GM21381 (cell line): ENCODE results near the gene CDHR3.
"Not testable (repeated sequence)": the region's sequence is repeated elsewhere in the genome, so short reads cannot be mapped to it uniquely, and the experiment has no call there.

ENCODE experiments used
- ATAC-seq: cut with Tn5 transposase; IDR thresholded peaks from one replicate; pipeline ENCODE4 v1.9.1; 2021; ENCODE audit warnings: mild to moderate bottlenecking, moderate library complexity; ENCODE audit not compliant: unreplicated experiment

CDHR3 gene

GRCh38 chr7:105990727-105991453 is 27.8 kb downstream of the CDHR3 start:
- ATAC-seq: no peak

GRCh38 chr7:105992905-105993304 is 29.8 kb downstream of the CDHR3 start:
- no peak for ATAC-seq

GRCh38 chr7:105996860-105997737 is 34.0 kb downstream of the CDHR3 start:
- no peak for ATAC-seq

DNA sequence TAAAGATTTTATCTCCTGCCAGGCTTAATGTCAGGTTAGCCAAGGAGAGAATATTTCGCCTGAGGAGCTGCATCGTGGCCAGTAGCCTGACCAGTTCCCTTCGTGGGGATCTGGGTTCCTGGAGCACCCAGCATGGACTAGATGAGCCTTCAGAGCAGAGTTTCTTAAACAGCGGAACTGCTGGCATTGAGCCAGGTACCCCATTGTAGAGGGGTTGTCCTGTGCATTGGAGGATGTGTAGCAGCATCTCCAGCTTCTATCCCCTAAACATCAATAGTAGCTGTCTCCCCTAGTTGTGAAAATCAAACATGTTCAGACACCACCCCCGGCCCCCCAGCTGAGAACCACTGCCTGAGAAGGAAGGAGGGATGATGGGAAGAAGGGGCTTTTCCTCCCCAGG is 36.2 kb downstream of the CDHR3 start:
- ATAC-seq: no peak

DNA sequence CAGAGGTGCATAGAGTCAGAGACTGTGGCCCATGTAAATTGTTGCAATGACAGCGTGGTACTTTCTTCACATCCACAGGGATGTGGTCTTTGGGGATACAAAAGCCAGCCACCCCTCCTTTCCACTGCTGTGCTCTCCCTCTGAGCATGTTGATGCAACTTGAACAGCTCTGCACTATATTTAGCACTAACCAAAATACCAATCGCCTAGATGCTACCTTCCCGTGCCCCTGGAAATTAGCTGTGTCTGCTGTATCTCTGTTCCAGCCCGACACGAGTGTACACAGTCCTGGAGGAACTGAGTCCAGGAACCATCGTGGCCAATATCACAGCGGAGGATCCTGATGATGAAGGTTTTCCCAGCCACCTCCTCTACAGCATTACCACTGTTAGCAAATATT is 38.1 kb downstream of the CDHR3 start:
- ATAC-seq: no peak

GRCh38 chr7:106001886-106002285 is 38.8 kb downstream of the CDHR3 start:
- ATAC-seq: no peak

GRCh38 chr7:106003525-106004064 is 40.5 kb downstream of the CDHR3 start:
- ATAC-seq: no peak

GRCh38 chr7:106006906-106007305 is 43.8 kb downstream of the CDHR3 start:
- ATAC-seq: no peak

GRCh38 chr7:106007796-106008195 is 44.7 kb downstream of the CDHR3 start:
- not testable (repeated sequence) for ATAC-seq

DNA sequence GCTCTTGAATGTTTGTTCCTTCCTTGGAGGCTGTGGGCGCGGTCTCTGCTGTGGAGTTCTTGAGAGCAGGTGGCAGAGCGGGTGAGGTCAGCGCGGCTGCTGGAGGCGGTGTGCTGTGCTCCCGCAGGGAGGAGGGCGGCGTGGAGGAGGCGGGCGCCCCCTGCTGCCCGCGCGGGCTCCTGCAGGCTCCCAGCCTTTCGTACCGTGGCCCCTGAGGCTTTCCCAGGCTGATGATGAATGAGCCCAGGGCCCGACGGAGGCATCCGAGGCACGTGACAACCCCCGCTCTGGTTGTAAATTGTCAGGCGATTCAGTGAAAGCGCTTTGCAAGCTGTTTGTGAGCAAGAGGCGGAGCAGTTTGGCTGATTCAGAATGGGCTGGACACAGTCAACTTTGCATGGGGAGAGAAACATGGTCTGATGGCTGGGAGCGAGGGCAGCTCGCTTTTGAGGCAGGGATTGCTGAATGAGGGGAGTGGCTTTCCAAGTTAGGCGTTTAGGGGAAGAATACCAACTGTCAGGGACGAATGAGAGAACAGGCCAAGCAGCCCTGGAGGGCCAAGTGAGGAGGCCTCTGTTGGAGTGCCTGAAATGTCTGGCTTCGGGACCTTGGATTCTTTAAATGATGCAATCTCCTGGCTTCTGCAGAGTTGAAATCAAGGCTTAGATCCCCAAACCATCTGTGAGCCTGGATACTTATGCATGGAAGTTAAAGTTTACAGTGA is 46.6 kb downstream of the CDHR3 start:
- ATAC-seq: peak; percentile 91

DNA sequence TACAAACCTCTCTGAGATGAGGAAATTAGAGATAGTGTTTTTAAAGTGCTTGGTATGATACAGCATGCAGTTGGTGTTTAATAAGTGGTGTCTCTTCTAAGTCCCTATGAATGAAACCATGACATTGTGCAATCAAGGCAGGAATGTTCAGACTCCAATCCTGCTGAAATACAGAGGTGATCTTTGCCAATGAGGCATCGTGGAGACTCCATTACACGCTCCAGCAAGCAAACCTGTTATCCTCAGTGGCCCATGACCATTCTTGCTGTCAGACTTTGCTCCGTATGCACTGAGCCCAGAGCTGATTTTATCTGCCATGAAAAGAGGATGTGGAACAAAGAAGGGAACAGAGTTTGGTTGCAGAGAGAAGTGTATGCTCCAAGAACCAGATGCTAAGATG is 47.3 kb downstream of the CDHR3 start:
- no peak for ATAC-seq

DNA sequence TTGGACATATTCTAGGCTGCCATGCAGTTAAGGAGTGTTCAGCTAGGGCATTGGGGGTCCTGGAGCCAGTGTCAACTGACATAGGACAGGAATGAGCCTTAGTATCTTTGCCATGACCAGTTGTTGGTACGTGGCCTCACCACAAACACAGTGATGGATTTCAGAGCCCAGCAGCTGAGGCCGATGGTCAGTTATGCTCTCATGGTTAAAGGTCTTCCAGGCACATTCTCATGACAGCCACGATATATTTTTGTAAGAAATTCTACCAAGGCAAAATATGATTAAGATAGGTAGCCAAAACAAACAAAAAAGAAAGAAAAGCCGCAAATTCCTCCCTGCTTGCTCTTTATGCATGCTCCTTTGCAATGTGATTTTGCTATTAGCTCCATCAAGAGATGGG is 47.8 kb downstream of the CDHR3 start:
- no peak for ATAC-seq

DNA sequence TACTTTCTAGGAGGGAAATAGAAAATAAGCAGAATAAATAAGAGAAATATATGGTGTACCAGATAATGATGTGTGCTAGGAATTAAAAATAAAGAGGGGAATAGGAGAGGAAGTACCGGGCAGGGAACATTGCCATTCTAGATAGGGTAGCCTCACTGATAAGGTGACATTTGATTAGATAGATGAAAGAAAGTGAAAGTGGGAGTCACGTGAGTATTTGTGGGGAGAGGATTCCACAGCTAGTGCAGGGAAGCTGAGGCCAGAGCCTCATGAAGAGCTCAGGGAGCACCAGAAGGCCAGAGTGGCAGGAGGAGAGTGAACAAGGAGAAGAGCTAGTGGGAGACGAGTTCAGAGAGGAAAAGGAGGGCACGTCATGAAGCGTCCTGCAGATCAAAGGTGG is 49.1 kb downstream of the CDHR3 start:
- ATAC-seq: no peak

GRCh38 chr7:106012935-106013439 is 49.9 kb downstream of the CDHR3 start:
- no peak for ATAC-seq

DNA sequence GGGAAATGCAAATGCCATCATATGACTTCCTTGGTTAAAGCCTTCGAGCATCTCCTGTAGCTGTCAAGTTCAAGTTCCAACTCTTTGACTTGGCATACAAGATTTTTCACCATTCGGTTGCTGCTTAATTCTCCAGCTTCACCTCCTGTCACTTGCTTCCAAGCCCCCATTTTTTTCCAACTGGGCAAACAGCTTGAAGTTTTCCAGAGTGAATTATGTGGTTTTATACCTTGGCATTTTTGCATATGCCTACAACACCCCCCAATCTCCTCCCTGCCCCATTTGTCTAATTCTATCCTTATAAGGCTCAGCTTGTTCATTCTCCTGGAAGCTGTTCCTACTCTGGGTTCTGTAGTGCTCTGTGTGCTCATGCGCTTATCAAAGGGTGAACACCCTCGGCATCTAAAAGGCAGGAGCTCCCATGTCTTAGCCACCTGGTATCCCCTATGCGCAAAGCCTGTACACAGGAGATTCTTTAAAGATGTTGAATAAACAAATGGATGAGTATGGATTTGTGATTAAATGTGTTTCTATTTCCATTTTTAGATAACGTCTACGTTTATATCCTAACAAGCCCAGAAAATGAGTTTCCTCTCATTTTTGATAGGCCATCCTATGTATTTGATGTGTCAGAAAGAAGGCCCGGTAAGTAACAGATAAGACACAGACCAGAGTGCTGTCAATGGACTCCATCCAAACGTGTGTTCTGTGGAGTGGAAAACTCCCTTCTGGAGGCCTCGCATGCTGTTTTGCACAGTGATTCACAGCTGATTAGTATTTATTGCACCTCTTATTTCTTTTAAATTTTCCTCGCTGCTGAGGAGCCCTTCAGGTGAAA is 52.5 kb downstream of the CDHR3 start:
- no peak for ATAC-seq

DNA sequence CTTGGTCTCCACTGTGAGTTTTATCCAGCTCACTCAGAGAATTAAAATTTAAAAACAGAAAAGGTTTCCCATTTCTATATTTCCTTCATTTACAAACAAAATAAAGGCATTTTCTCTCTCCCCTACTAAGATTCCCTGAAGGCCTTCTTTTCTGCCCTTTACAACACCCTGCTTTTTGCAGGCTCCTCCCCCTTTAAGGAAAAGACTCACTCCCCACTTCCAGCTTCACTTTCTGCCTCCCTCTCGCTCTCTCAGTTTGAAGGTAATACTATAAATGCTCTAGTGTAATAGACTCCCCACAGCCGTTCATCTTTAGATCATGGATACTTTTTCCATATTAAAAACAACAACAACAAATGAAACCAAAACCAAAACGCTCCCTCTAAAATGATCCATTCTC is 53.3 kb downstream of the CDHR3 start:
- no peak for ATAC-seq

- ATAC-seq: no peak
Measured at GRCh38 chr7:106017657-106018056, 54.6 kb downstream of the CDHR3 start.

DNA sequence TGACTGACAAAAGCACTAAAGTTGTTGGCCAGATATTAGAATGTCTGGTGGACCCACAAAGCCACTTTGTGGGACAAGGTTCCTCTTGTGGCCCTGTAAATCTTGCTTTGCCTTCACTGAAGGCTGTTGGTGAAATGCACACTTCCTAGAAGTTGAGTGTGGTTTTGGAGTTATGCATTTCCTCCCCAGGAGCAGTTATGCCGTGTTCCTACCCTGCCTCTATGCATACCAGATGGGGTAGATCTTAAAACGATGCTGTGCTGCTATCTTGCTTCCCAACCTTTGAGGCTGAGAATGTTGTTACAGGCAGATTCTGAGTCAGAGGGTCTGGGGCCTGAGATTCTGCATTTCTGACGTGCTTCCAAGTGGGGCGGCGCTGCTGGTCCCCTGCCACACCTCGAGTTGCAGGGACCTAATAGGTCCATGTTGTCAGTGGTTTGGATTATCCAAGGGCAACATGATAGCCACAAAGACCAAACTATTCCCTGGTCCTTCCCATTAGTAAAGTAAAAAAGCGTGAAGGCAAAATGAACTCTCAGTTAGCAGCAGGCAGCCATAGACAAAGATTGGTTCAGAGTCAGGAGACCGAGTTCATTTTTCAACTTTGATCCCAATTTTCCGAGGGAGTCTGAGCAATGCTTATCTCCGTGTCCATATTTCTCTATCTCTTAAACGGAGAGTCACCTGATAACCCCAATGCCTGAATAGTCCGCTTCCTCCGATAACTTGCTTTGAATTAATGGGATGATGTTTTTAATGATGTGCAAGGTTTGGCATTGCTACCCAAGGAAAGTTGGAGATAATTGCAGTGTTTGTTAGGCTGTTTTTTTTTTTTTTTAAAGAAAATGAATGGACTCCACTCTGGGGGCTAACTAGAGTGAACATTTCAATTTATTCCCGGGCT is 55.8 kb downstream of the CDHR3 start:
- no peak for ATAC-seq

DNA sequence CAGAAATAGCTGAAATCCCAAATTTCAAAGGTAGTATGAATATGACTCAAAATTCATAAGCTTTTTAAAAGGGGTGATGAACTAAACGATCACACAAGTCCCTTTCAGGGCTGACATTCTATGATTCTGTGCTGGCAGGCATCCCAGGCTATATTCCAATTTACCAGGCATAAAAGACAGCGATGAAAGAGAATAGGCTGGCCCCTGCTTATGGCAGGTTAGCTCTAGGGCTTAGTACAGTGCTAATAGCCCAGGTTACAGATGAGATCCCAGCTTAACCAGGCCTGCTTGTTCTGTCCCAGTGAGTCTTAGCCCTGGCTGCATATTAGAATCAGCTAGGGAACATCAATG is 56.4 kb downstream of the CDHR3 start:
- ATAC-seq: no peak
